HL-60 (cell line): ENCODE data around the gene AAK1.

ENCODE experiments used
- DNase-seq, 2 experiments: peaks; one replicate each; pipeline ENCODE4 v3.0.0-alpha.2; 2010 to 2020; ENCODE audit warnings: low read depth in 1 of 2, low spot score in 1 of 2
- H3K27ac ChIP-seq: fragments of 250-450 bp; sonication (Bioruptor Pico); replicated peaks from 2 replicates; pipeline ENCODE4 v1.5.1; 2020; ENCODE audit warnings: mild to moderate bottlenecking, moderate library complexity
- H3K27me3 ChIP-seq: fragments of 250-450 bp; sonication (Bioruptor Pico); 2 replicates; pipeline ENCODE4 v1.5.1; 2021; ENCODE audit warnings: mild to moderate bottlenecking, moderate library complexity; ENCODE audit not compliant: insufficient read depth, poor library complexity, severe bottlenecking
- H3K4me3 ChIP-seq: replicated peaks from 2 replicates; pipeline ENCODE4 v1.5.1; 2011; ENCODE audit warnings: mild to moderate bottlenecking, control low read depth, low read length; ENCODE audit not compliant: insufficient read depth
- CTCF ChIP-seq: IDR thresholded peaks from one replicate; pipeline ENCODE4 v1.5.1; 2011; ENCODE audit warnings: low read length, control low read depth, inconsistent platforms; ENCODE audit not compliant: insufficient read depth
- GABPA ChIP-seq: IDR thresholded peaks from 2 replicates; pipeline ENCODE4 v1.6.1; 2012; ENCODE audit warnings: low read depth
- POLR2AphosphoS5 ChIP-seq: IDR thresholded peaks from 2 replicates; pipeline ENCODE4 v1.6.1; 2012; ENCODE audit warnings: low read depth
- REST ChIP-seq: IDR thresholded peaks from 2 replicates; pipeline ENCODE4 v1.6.1; 2012; ENCODE audit warnings: low read depth; ENCODE audit not compliant: insufficient replicate concordance
- SPI1 ChIP-seq: IDR thresholded peaks from 2 replicates; pipeline ENCODE4 v1.6.1; 2012; ENCODE audit warnings: low read depth, mild to moderate bottlenecking, borderline replicate concordance

Gene AAK1

DNA sequence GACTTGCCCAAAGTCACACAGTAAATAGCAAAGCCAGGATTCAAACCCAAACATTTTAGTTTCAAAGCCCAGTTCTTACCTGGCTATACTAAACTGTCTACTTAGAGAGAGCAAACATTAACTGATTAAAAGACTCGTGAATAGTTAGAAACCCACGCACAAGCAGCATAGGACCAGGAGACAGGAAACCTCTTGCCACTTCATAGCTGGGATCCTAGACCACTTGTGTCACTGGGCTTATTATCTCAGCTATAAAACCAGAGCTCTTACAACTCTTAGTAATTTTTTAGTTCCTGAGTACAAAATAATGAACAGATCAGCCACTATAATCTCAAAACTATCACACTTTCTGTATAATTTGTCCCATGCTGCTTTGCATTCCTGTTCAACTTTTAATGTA, 2.4 kb upstream of the AAK1 start:
- Histone ChIP-seq H3K4me3 (no peak overlapping the region), H3K27me3 (no peaks in the 10 kb centered on the region), H3K27ac (no peak overlapping the region; the same call in 1 of the 2 replicates)
- DNase-seq, result no peak
- TF ChIP-seq POLR2AphosphoS5 (no peak), REST (no peak), CTCF (no peak), GABPA (no peak), SPI1 (no peak)

DNA sequence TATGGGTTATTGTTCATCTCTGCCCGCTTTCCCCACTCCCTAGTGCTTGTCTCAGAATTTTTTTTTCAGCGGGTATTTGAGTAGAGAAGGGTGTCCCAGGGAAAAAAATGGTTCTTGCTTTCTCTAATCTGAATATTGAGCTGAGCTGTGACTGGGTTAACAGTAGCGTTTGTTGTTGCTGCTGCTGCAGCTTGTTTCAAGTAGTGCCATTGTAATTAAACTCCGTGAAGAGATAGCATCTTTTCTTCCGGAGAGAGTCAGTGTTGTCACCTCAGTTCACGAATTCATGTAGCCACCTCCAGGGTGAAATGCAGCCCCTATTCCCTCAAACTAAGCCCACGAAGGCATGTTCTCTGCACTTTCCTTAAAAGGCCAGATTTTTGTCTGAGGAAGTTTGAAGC, 1.5 kb upstream of the AAK1 start:
- DNase-seq, result no peak
- H3K27me3 ChIP-seq, result no peaks in the 10 kb centered on the region
- peak overlapping the region; percentile 90 for H3K4me3 ChIP-seq
- peak overlapping the region; percentile 98 for H3K27ac ChIP-seq
- TF ChIP-seq CTCF (no peak), POLR2AphosphoS5 (no peak)

DNA sequence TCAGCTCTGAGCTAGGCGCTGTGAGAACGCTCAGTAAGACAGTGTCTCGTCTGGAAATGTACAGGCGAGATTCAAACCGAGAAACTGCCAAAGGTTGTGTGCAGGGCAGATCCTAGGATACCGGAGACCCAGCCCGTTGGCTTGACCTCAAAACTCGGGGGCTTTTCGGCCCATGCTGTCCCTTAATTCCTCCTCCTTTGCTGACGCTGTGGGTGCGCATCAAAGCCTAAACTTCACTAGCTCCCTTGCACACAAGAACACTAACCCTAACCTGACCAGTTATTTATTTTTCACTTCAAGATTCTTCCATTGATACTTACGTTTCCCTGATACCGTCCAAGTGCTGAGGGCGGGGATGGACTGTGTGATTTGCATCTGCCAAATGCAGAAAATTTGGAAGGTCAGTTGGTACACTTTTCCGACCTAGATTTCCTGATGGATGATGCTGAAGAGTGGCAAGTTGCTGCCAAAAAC, 1.0 kb upstream of the AAK1 start:
- peak overlapping the region; percentile 90 for H3K4me3 ChIP-seq
- no peaks in the 10 kb centered on the region for H3K27me3 ChIP-seq
- DNase-seq, result no peak
- TF ChIP-seq REST, result no peak
- no peak for TF ChIP-seq POLR2AphosphoS5
- TF ChIP-seq CTCF, result no peak
- no peak for TF ChIP-seq SPI1
- TF ChIP-seq GABPA, result no peak
- H3K27ac ChIP-seq, result peak overlapping the region; percentile 98
